ENCODE data around the gene HM13.

DNA sequence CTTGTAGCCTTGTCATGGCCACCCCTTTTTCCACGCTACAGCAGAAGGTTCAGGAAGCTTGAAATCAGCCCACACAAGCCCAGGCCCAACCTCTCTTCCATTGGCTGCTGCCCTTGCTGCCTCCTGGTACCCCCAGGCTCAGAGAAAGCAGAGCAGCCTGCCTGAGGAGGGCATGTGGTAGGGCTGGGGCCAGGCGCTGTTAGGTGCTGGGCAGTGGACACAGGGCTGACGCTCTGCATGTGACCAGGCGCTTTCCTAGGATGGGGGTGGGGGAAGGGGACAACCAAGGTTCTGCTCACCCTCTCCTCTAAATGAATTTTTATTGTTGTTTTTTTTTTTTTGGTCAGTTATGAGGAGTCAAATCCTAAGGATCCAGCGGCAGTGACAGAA, 54.5 kb downstream of the HM13 start:
- no peak for TF ChIP-seq MYPOP (CRISPR knock-in tag; IDR thresholded peaks at IDR 0.05)
- TF ChIP-seq ZNF605 (CRISPR knock-in tag; IDR thresholded peaks at IDR 0.05): no peak
- TF ChIP-seq, protein P1, sequence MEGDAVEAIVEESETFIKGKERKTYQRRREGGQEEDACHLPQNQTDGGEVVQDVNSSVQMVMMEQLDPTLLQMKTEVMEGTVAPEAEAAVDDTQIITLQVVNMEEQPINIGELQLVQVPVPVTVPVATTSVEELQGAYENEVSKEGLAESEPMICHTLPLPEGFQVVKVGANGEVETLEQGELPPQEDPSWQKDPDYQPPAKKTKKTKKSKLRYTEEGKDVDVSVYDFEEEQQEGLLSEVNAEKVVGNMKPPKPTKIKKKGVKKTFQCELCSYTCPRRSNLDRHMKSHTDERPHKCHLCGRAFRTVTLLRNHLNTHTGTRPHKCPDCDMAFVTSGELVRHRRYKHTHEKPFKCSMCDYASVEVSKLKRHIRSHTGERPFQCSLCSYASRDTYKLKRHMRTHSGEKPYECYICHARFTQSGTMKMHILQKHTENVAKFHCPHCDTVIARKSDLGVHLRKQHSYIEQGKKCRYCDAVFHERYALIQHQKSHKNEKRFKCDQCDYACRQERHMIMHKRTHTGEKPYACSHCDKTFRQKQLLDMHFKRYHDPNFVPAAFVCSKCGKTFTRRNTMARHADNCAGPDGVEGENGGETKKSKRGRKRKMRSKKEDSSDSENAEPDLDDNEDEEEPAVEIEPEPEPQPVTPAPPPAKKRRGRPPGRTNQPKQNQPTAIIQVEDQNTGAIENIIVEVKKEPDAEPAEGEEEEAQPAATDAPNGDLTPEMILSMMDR (CRISPR knock-in tag; IDR thresholded peaks at IDR 0.05): no peak
- TF ChIP-seq, protein P2, sequence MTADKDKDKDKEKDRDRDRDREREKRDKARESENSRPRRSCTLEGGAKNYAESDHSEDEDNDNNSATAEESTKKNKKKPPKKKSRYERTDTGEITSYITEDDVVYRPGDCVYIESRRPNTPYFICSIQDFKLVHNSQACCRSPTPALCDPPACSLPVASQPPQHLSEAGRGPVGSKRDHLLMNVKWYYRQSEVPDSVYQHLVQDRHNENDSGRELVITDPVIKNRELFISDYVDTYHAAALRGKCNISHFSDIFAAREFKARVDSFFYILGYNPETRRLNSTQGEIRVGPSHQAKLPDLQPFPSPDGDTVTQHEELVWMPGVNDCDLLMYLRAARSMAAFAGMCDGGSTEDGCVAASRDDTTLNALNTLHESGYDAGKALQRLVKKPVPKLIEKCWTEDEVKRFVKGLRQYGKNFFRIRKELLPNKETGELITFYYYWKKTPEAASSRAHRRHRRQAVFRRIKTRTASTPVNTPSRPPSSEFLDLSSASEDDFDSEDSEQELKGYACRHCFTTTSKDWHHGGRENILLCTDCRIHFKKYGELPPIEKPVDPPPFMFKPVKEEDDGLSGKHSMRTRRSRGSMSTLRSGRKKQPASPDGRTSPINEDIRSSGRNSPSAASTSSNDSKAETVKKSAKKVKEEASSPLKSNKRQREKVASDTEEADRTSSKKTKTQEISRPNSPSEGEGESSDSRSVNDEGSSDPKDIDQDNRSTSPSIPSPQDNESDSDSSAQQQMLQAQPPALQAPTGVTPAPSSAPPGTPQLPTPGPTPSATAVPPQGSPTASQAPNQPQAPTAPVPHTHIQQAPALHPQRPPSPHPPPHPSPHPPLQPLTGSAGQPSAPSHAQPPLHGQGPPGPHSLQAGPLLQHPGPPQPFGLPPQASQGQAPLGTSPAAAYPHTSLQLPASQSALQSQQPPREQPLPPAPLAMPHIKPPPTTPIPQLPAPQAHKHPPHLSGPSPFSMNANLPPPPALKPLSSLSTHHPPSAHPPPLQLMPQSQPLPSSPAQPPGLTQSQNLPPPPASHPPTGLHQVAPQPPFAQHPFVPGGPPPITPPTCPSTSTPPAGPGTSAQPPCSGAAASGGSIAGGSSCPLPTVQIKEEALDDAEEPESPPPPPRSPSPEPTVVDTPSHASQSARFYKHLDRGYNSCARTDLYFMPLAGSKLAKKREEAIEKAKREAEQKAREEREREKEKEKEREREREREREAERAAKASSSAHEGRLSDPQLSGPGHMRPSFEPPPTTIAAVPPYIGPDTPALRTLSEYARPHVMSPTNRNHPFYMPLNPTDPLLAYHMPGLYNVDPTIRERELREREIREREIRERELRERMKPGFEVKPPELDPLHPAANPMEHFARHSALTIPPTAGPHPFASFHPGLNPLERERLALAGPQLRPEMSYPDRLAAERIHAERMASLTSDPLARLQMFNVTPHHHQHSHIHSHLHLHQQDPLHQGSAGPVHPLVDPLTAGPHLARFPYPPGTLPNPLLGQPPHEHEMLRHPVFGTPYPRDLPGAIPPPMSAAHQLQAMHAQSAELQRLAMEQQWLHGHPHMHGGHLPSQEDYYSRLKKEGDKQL (CRISPR knock-in tag; IDR thresholded peaks at IDR 0.05; ENCODE audit: low read depth): no peak
- TF ChIP-seq ZNF143 (CRISPR knock-in tag; IDR thresholded peaks at IDR 0.05): no peak
- no peak for TF ChIP-seq RNF2 (conservative IDR thresholded peaks at IDR 0.05; ENCODE audit: low read depth)

Data from HepG2 (cell line).